HPDE6-E6E7 (cell line): ENCODE results near the gene PMS2.
"Not testable (repeated sequence)": the region's sequence is repeated elsewhere in the genome, so short reads cannot be mapped to it uniquely, and the experiment has no call there.

Experiments
- DNase-seq: peaks from one replicate; pipeline ENCODE4 v3.0.0; 2011; ENCODE audit warnings: missing footprints; ENCODE audit errors: extremely low spot score

Gene PMS2

GRCh38 chr7:6016653-6016966 is 7.8 kb upstream of the PMS2 start:
- no peak for DNase-seq

- no peak for DNase-seq
Observed at GRCh38 chr7:6015917-6016652, 7.2 kb upstream of the PMS2 start.

GRCh38 chr7:6012355-6013104 is 3.7 kb upstream of the PMS2 start:
- no peak for DNase-seq

GRCh38 chr7:6011541-6011940 is 2.7 kb upstream of the PMS2 start:
- no peak for DNase-seq

- not testable (repeated sequence) for DNase-seq
Observed at GRCh38 chr7:6010370-6010769, 1.5 kb upstream of the PMS2 start.

- DNase-seq = not testable (repeated sequence)
Observed at GRCh38 chr7:6007835-6008590, 836 bp downstream of the PMS2 start.

GRCh38 chr7:6007386-6007785 is 1.5 kb downstream of the PMS2 start:
- DNase-seq = no peak

GRCh38 chr7:5997210-5997808 is 11.5 kb downstream of the PMS2 start:
- DNase-seq = peak; percentile 33

- DNase-seq = not testable (repeated sequence)
Observed at GRCh38 chr7:5987061-5987460, 21.8 kb downstream of the PMS2 start.

GRCh38 chr7:5979680-5980314 is 29.1 kb downstream of the PMS2 start:
- not testable (repeated sequence) for DNase-seq

- DNase-seq = not testable (repeated sequence)
Observed at GRCh38 chr7:5973580-5973979, 35.3 kb downstream of the PMS2 start.

GRCh38 chr7:5970347-5970911 is 38.4 kb downstream of the PMS2 start, which contains the start of gene RSPH10B:
Gene RSPH10B, minus strand, starts transcription at chr7:5970689. Its CDS starts 3,573 bp downstream, at chr7:5967116.
- not testable (repeated sequence) for DNase-seq

GRCh38 chr7:5963810-5964209 is 45.0 kb downstream of the PMS2 start:
- not testable (repeated sequence) for DNase-seq

GRCh38 chr7:5963205-5963604 is 45.6 kb downstream of the PMS2 start:
- DNase-seq = not testable (repeated sequence)

- not testable (repeated sequence) for DNase-seq
Observed at GRCh38 chr7:5934945-5935450, 73.9 kb downstream of the PMS2 start.

GRCh38 chr7:5931905-5932644 is 76.8 kb downstream of the PMS2 start:
- DNase-seq = not testable (repeated sequence)

- not testable (repeated sequence) for DNase-seq
Observed at GRCh38 chr7:5931250-5931649, 77.6 kb downstream of the PMS2 start.

- DNase-seq = not testable (repeated sequence)
Observed at GRCh38 chr7:5930290-5930689, 78.6 kb downstream of the PMS2 start.

- not testable (repeated sequence) for DNase-seq
Observed at GRCh38 chr7:5926263-5926870, 82.5 kb downstream of the PMS2 start.

GRCh38 chr7:5924630-5925029 is 84.2 kb downstream of the PMS2 start:
- not testable (repeated sequence) for DNase-seq
